Neutrophil (primary cell): Measurements from ENCODE around the gene LRRC74B.

Experiments
- H3K27ac ChIP-seq: fragments of 200-600 bp; sonication (generic); 2 replicates; pipeline ENCODE4 v1.5.1; 2016; ENCODE audit warnings: mild to moderate bottlenecking, moderate library complexity
- H3K27me3 ChIP-seq: fragments of 200-600 bp; sonication (generic); 2 replicates; pipeline ENCODE4 v1.6.0; 2016; ENCODE audit warnings: mild to moderate bottlenecking
- H3K36me3 ChIP-seq: fragments of 200-600 bp; sonication (generic); 2 replicates; pipeline ENCODE4 v1.5.1; 2017
- H3K4me1 ChIP-seq, 2 experiments: fragments of 200-600 bp in 1 of 2; sonication (generic) in 1 of 2; 1 replicate in 1 of 2; 2 replicates in 1 of 2; pipeline versions ENCODE4 v1.5.1 to v1.6.1; 2013 to 2016; ENCODE audit warnings: low read depth in 1 of 2, low read length in 1 of 2, mild to moderate bottlenecking in 1 of 2, moderate library complexity in 1 of 2; ENCODE audit not compliant: control insufficient read depth in 1 of 2, insufficient read depth in 1 of 2
- H3K4me3 ChIP-seq, 2 experiments: fragments of 200-600 bp in 1 of 2; sonication (generic) in 1 of 2; 1 replicate in 1 of 2; 2 replicates in 1 of 2; pipeline ENCODE4 v1.5.1; 2013 to 2016; ENCODE audit warnings: low read depth in 1 of 2, low read length in 1 of 2, mild to moderate bottlenecking in 1 of 2, moderate library complexity in 1 of 2
- H3K9me3 ChIP-seq: fragments of 200-600 bp; sonication (generic); 2 replicates; pipeline ENCODE4 v1.5.1; 2016
- CTCF ChIP-seq: fragments of 200-600 bp; sonication (generic); IDR thresholded peaks from 2 replicates; pipeline ENCODE4 v1.5.1; 2016; ENCODE audit warnings: antibody characterized with exemption

LRRC74B gene

DNA sequence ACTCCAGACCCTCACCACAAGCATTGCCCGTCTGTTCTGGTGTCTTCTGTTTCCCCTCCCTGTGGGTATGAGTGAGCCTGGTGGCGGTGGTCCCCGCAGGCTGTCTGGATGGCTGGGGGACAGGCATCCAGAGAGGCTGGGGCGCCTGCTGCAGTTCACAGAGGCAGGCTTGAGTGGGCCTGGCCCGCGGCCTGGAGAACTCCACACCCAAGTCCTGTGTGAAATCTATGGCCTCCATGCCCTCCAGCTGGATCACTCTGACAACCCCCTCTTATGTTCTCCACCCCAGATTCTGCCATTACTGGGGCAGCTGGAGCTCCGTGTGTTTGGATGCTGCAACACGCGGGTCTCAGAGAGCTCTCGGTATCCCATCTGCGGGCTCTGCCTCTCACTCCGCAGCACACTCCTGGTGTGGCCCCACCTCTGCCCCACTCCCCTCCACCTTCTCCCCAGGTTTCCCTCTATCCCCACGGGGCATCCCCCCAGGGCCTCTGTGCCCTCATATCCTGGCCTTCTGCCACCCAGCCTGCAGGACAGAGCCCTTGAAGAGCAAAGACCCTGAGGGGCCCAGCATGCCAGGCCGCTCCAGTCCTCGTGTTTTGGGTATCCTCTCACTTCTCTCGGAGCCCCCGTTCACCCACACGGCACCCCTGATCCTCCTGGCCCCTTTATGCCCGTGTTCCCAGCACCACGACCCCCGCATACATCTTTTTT is 31.3 kb downstream of the LRRC74B start:
- H3K36me3 ChIP-seq, result no peaks in the 10 kb centered on the region
- no peaks in the 10 kb centered on the region for H3K4me1 ChIP-seq
- no peak for TF ChIP-seq CTCF
- no peaks in the 10 kb centered on the region for H3K27me3 ChIP-seq
- H3K4me3 ChIP-seq, result no peak overlapping the region
- H3K9me3 ChIP-seq, result no peaks in the 10 kb centered on the region
- no peak overlapping the region for H3K27ac ChIP-seq

DNA sequence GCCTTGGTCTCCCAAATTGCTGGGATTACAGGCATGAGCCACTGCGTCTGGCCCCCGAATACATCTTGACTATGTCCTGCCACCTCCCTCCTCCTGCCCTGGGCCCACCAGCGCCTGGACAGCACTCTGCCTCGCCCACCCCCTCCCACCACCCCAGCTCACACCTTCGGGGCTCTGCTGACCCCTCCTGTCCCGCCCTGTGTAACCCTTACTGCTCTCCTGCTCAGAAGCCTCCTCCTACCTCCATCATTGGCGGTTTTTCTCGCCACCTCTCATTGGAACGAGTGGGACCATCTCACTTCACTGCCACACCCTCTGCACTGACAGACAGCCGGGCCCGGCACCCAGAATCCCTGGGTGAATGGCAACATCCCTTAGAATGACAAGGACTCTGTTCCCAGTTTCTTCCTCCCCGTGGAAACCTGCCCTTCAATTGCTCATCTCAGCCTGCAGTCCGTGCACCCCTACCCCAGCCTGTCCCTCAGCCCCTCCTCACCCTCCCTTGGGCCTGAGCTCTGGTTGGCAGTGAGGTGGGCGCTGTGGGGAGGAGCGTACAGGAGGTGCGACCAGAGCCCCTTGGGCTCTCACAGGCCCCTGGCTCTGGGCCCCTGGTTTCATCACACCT is 32.2 kb downstream of the LRRC74B start:
- TF ChIP-seq CTCF, result no peak
- Histone ChIP-seq H3K4me1 (no peaks in the 10 kb centered on the region), H3K36me3 (no peaks in the 10 kb centered on the region), H3K9me3 (no peaks in the 10 kb centered on the region), H3K27me3 (no peaks in the 10 kb centered on the region), H3K27ac (no peak overlapping the region), H3K4me3 (no peak overlapping the region)

GRCh38 chr22:21078916-21079315 is 33.2 kb downstream of the LRRC74B start:
- H3K36me3 ChIP-seq, result no peaks in the 10 kb centered on the region
- no peaks in the 10 kb centered on the region for H3K4me1 ChIP-seq
- no peak overlapping the region for H3K27ac ChIP-seq
- no peak overlapping the region for H3K4me3 ChIP-seq
- no peaks in the 10 kb centered on the region for H3K9me3 ChIP-seq
- no peak for TF ChIP-seq CTCF
- no peaks in the 10 kb centered on the region for H3K27me3 ChIP-seq

GRCh38 chr22:21079493-21079892 is 33.7 kb downstream of the LRRC74B start:
- no peaks in the 10 kb centered on the region for H3K9me3 ChIP-seq
- H3K36me3 ChIP-seq, result no peaks in the 10 kb centered on the region
- no peaks in the 10 kb centered on the region for H3K27me3 ChIP-seq
- H3K4me3 ChIP-seq, result no peak overlapping the region
- no peak for TF ChIP-seq CTCF
- no peak overlapping the region for H3K27ac ChIP-seq
- no peaks in the 10 kb centered on the region for H3K4me1 ChIP-seq

DNA sequence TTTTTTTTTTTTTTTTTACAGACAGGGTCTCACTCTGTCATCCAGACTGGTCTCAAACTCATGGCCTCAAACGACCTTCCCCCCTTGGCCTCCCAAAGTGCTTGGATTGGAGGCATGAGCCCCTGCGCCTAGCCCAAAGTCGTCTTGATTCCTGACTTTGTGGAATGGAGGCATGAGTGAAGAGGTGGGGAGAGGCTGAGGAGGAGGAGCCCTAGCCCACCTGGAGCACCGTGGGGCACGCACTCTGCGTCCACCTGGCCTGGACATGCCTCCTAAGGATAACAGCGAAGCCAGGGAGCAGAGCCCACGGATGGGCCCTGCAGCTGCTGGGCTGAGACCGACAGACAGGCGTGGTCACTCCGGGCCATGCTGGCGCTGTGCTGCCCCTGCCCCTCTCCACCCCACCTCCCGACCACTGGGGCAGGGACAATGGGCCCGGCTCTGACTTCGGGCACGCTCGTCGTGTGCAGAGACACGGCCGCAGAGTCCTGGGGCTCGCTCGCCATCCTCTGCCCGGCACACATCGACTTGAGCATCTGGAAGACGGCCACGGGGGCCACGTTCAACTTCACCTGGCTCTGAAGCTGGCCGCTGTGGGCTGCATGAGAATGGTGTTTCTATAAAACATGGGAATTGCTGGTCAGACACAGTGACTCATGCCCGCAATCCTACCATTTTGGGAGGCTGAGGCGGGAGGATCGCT is 34.8 kb downstream of the LRRC74B start:
- H3K27ac ChIP-seq, result no peak overlapping the region
- H3K4me3 ChIP-seq, result no peak overlapping the region
- no peaks in the 10 kb centered on the region for H3K4me1 ChIP-seq
- TF ChIP-seq CTCF, result no peak
- no peaks in the 10 kb centered on the region for H3K9me3 ChIP-seq
- H3K36me3 ChIP-seq, result no peaks in the 10 kb centered on the region
- H3K27me3 ChIP-seq, result peaks cover 3% of the 10 kb centered on the region
